GM18505 (cell line): Measurements from ENCODE around the gene GPR4.

ENCODE experiments used
- ATAC-seq: cut with Tn5 transposase; IDR thresholded peaks from one replicate; pipeline ENCODE4 v1.9.1; 2021; ENCODE audit not compliant: unreplicated experiment
- POLR2A ChIP-seq: IDR thresholded peaks from 4 replicates; pipeline ENCODE4 v1.6.1; 2011; ENCODE audit warnings: borderline replicate concordance; ENCODE audit not compliant: insufficient read depth, insufficient read length; ENCODE audit errors: extremely low read depth

The GPR4 gene

DNA sequence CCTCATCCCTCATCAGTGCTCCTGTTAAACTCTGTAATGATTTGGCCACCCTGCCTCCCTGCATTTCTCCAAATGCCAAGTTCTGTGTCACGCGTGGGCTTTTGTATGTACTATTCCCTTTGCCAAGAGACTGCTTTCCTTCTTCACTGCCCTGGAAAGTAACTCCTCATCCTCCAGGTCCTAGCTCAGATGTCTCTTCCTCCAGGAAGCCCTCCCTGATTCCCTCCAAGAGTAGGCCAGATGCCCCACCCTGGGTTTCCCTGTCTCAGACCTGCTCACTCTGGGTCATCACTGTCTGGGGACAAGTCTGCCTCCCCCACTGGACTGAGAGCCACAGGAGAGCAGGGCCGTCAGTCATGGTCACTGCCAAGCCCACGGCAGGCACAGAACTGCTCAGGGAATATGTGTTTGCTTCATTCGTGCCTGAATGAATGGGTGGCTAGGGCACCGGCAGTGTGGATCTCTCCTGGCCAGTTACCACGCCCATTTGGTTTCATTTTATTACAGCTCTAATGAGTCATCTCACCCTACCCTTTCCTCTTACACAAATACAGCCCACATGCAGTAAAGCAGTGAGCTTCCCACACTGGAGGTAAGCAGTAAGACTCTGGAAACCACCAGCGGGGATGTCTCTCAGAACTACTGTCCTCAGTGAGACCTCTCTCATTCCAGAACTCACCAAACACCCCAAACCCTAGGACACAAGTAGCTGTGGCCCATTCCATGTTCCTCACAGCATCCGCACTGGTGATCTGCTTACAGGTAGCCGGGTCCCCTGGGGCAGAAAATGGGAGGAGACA, 12.1 kb upstream of the GPR4 start:
- no peak for ATAC-seq
- no peak for TF ChIP-seq POLR2A

DNA sequence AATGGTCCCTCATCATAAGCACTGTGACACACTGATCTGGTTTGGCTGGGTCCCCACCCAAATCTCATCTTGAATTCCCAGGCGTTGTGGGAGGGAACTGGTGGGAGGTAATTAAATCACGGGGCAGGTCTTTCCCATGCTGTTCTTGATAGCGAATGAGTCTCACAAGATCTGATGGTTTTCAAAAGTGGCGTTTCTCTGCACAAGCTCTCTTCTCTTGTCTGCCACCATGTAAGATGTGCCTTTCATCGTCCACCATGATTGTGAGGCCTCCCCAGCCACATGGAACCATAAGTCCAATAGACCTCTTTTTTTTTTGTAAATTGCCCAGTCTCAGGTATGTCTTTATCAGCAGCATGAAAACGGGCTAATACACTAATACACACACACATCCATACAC, 6.9 kb upstream of the GPR4 start:
- TF ChIP-seq POLR2A: no peak
- ATAC-seq: no peak

DNA sequence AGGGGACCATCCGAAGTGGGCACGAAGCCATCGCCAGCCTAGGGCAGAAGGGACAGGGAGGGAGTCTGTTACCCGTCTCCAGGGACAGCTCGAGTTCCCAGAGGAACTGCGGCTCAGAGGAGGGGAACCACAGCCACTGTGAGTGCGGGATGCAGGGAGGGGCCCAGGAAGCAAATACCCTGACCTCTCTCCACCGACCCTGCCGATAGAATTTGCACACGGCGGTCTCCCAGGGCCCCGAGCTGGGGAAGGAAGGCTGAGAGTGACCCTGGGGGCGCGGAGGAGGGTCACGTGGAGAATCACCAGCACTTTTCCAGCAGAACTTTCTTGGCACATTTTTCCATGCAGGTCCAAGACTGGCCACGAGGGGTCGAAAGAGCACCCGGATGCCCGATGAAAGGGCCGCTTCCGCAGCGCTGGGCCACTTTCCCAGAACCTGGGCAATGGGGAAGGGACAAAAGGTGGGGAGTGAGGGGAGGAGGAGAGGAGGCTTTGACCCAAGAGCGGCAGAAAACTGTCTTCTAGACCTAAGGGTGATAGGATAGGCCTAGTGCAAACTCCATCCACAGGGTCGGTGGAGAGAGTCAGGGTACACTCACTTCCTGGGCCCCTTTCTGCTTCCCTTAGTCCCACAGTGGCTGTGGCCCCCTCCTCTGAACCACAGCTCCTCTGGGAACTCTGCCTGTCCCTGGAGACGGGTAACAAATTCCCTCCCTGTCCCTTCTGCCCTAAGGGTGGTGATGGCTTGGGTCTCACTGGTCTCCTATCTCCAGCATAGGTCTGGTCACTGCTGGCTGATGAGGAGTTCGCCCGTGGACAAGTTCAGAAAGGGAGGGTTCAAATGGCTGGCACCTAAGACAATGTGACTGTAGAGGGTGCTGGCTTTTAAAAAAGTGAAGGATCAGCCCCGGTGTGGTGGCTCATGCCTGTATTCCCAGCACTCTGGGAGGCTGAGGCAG, 5.3 kb upstream of the GPR4 start:
- no peak for TF ChIP-seq POLR2A

DNA sequence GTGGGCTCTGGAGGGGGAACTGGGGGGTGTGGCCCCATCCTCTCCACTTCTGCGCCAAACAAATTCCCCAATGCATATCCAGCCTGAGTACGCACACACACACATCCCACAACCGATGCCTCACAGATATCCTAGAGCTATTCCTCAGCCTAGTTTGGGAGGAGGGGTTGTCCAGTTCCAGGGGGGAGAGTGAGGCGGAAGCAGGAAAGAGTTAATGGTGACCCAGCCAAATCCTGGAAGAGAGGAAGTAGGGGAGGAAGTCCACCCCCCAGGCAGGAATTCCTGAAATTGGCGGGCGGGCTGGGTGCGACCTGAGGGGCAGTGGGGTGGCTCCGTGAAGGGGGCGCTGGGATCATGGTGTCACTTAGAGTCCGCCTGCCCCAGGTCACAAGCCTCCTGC, 897 bp downstream of the GPR4 start:
- no peak for TF ChIP-seq POLR2A
- no peak for ATAC-seq

More for the DNA sequence above, 5.3 kb upstream of the GPR4 start:
- no peak for ATAC-seq

DNA sequence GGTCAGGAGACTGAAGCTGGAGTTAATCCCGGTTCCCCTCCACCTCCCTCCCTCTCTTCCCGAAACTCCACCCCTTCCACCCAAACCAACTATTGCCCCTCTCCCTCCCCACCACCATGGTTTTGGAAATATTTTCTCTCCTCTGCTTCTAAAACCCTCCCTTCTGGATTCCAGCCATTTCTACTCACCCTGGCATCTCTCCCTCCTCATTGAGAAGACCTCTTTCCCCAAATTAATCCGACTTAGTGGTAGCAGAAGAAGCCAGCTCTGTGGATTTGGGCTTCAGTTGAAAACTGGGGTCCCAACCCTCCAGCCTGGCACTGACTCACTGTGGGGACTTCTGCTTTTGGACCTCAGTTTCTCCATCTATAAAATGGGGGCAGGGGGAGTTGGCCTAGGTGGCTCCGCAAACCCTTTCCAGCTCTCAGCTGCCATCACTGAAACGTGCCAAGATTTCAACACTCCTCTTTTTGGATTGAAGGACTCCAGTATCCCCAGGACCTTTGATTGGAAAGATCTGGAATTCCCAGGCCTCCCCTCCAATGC, 1.6 kb downstream of the GPR4 start:
- no peak for TF ChIP-seq POLR2A
- ATAC-seq: no peak

DNA sequence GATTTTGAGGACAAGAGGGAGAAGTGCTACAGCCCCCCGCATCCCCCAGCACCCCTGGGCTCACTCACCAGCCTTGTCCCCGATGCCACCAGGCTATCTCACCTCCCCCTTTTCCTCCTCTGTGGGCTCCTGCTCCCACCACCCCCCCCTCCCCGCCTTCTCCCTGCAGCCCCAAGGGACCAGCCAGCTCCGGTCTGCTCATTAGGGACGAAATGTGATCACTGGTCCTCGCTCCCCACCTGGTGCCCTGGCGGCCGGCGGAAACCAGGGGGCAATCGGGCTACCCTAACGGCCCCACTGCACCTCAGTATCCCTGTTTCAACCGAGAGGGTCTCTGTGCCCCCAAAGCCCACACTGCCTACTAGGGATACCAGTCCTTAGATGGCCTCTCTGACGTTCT, 2.7 kb downstream of the GPR4 start:
- ATAC-seq: no peak
- no peak for TF ChIP-seq POLR2A

DNA sequence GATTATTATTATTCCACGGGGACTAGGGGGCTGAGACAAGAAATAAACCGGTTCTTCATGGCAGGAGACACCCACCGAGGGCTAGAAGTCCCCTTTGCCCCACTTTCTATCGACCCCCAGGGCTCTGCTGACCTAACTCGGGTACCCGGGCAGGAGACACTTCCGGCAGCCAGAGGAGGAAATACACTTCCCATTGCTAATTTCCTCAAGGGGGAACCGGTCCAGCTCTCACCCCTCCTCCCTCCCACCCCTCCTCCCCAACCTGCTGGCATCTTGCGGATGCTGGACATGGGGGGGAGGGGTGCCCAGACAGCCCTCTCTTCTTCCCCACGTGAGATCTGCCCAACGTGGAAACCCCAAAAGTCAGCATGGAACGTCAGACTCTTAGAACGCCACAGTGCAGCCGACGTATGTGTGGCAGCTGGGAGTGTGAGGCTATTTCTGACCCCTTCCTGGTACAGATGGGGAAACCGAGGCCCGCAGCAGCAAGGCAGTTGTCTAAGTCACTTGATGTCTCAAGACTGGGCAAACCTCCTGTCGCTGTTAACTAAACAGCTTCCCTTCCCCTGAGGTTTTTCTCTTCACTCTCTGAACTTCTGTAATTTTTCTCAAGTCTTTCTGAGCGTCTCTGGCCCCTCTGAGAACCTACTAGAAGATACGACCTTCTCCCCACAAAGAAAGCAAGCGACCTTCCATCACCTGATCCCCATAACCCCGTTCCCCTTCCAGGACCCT, 3.6 kb downstream of the GPR4 start:
- no peak for ATAC-seq

DNA sequence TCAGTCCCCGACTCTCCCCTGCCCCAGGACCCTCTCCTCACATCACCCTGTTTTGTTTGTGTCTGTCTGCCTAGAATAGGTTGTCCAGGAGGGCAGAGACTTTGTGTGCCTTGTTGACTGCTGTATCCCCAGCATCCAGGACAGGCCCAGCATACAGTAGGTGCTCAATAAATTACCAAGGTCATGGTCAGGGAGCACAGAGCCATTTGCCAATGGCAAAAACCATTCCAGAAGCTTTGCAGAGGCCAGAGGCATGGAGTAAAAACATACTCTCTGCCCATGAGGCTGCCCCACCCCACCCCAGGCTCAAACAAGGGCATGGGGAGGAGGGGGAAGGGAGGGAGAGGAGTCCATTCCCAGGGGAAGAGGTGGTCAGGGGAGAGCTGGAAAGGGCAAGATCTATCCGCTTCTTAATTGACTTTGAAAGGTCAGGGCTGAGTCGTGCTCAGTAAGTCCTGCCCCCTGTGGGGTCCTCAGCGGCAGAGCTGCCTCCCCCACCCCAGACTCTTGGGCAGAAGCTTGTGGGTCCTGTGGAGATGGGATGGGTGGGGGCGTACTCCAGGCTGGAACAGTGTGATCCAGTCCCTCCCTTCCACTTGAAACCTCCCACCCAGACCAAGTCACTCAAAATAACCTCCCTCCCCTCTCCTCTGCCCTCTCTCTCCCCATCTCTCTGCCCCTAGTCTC, 4.4 kb downstream of the GPR4 start:
- TF ChIP-seq POLR2A: no peak
- ATAC-seq: no peak

More for the DNA sequence above, 3.6 kb downstream of the GPR4 start:
- TF ChIP-seq POLR2A: no peak

DNA sequence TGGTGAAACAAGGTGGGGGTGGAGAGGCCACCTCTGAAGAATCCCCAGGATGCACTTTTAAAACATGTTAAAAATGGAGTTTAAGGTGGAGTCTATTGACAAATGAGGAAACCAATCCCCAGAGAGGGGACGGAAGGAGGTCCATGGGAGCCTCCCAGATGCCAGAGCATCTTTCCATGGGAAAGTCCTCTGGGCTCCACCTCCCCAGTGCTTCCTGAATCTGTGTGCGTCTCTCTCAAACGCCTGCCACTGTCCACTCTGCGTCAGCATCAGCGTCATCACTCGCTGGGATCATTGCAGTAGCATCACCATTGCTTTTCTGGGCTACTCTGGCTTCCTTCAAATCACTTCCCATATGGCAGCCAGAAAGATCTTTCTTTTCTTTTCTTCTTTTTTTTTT, 6.2 kb downstream of the GPR4 start:
- no peak for TF ChIP-seq POLR2A
- ATAC-seq: no peak

DNA sequence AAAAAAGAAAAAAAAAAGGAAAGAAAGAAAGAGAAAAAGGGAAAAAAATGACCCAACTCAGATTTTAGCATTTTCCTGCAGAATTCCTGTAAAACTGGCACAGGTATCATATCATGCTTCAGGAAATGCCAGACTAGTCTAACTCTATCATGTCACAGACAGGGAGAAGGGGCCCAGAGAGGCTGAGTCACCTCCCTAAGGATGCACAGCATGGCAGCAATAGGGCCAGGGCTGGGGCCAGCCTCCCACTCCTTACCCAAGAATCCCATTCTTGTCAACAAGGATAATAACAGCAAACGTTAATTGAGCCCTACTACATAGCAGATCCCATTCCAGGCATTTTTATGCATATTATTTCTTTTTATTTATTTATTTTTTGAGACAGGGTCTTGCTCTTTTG, 8.5 kb downstream of the GPR4 start:
- no peak for TF ChIP-seq POLR2A
- no peak for ATAC-seq

DNA sequence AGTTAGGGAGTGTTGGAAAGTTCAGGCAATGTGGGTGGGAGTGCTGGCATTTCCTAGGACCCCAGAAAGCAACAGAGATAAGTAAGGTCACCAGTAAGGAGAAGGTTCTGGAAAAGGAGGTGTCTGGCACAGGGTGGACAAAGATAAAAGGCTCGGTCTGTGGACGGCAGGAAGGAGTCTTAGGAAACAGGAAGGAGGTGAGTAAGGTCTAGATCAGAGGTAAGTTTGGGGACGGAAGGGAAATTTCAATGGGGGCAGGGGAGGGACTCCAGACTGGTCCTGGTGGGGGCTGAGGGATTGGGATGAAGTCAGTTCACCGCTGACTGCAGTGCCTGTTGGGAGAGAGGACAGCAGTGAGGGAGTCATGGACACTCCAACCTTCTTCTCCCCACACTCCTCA, 9.6 kb downstream of the GPR4 start:
- no peak for TF ChIP-seq POLR2A
- ATAC-seq: no peak

DNA sequence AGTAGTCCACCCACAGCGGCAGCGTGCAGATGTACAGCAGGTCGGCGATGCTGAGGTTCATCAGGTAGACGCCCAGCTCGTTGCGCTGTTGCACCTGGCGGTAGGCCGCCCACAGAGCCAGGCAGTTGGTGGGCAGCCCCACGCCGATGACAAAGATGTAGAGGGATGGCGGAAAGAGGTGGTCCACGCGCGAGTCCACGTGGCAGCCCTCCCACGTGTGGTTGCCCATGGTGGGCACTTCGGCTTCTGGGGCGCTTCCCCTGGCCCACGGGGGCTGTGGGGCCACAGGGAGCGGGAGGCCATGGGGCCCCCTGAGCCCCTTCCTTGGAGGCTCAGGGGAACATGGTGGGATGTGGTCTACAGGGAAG, 10.4 kb downstream of the GPR4 start:
- no peak for ATAC-seq
- no peak for TF ChIP-seq POLR2A

DNA sequence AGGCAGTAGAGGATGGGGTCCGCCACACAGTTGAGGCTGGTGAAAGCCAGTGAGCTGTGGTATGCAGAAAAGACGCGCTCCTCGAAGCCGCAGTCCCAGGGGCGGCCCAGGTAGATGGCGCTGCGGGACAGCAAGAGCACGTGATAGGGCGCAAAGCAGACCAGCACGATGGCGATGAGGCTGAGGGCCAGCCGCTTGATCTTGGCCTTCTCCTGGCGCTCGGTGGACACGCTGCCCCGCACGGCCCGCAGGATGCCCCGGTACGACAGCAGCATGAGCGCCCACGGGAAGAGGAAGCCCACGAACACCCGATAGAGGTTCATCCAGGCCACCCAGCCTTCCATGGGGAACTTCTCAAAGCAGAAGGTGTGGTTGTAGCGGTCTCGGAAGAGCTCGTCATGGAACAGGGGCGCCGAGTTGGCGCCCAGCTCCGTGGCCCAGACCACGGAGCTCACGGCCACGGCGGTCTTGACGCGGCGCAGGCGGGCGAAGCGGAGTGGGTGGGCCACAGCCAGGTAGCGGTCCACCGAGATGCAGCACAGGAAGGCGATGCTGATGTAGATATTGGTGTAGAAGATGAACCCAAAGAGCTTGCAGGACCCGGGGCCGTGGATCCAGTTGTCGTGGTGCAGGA, 10.9 kb downstream of the GPR4 start:
- no peak for TF ChIP-seq POLR2A
- no peak for ATAC-seq
